Activated CD4-positive, alpha-beta T cell treated with anti-CD3 and anti-CD28 coated beads, Interleukin-10, Interleukin-2, amounts not matched to agents 100 ng/mL and 50 ng/mL, durations not matched to agents 16 hours and 8 hours (primary cell): ENCODE measurements around the gene DHFR.
"Not testable (repeated sequence)": the region's sequence is repeated elsewhere in the genome, so short reads cannot be mapped to it uniquely, and the experiment has no call there.

Experiments used
- DNase-seq: peaks from one replicate; pipeline ENCODE4 v3.0.0-alpha.2; 2020

The DHFR gene

GRCh38 chr5:80592105-80592504 is 62.7 kb downstream of the DHFR start:
- no peak for DNase-seq

GRCh38 chr5:80591352-80591751 is 63.4 kb downstream of the DHFR start:
- DNase-seq: no peak

- no peak for DNase-seq
Observed at GRCh38 chr5:80590766-80591165, 64.0 kb downstream of the DHFR start.

GRCh38 chr5:80588858-80589540 is 65.8 kb downstream of the DHFR start:
- DNase-seq: no peak

DNA sequence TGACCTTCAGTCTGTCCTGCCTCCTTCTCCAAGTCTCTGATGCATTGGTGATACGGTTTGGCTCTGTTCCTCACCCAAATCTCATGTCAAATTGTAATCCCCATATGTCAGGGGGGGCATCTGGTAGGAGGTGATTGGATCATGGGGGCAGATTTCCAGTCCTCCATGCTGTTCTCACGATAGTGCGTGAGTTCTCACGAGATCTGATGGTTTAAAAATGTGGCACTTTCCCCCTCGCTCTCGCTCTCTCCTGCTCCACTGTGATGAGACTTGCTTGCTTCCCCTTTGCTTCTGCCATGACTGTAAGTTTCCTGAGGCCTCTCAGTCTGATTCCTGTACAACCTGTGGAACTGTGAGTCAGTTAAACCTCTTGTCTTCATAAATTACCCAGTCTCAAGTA is 70.0 kb downstream of the DHFR start:
- DNase-seq: no peak

DNA sequence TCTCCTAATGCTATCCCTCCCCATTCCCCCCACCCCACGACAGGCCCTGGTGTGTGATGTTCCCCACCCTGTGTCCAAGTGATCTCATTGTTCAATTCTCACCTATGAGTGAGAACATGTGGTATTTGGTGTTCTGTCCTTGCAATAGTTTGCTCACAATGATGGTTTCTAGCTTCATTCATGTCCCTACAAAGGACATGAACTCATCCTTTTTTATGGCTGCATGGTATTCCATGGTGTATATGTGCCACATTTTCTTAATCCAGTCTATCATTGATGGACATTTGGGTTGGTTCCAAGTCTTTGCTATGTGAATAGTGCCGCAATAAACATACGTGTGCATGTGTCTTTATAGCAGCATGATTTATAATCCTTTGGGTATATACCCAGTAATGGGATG is 74.5 kb downstream of the DHFR start:
- DNase-seq: not testable (repeated sequence)

GRCh38 chr5:80579050-80579449 is 75.7 kb downstream of the DHFR start:
- no peak for DNase-seq

DNA sequence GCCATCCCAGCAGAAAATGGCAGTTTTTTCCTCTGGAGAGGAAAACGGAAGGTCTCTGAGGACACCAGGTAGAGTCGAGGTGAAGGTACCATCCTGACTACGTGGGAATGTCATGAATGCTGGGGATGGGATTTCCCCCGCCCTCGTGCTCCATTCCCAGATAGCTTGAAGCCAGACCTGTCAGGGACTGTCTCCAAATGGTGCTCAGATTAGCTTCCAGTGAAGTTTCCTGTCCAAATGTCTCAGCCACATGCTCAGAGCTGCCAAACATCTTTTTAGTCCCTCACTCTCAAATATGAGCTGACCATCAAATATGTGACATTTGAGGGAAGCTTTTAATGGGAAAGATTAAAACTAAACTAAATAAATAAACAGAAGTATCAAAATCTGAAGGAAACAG is 77.1 kb downstream of the DHFR start:
- no peak for DNase-seq

GRCh38 chr5:80576383-80576782 is 78.4 kb downstream of the DHFR start:
- peak; percentile 42 for DNase-seq
